Gastrocnemius medialis (tissue), 4 donors: ENCODE measurements around the gene ATXN10. TPM values are rescaled to one million over a fixed set of nuclear protein-coding genes. Genes with fewer than 3 reads are reported as not detected.

Experiments
- ATAC-seq, 2 donors: fragments of 150-250 bp; one replicate each; pipeline ENCODE4 v1.9.1; 2016
- DNase-seq, 2 donors: peaks; one replicate each; pipeline ENCODE4 v3.0.0-alpha.2; 2019
- H3K27ac ChIP-seq, 4 donors: fragments of 200-600 bp; sonication (generic); 1 replicate in 1 of 4; 2 replicates in 3 of 4; pipeline ENCODE4 v1.5.1; 2016 to 2018; ENCODE audit warnings: mild to moderate bottlenecking in 2 of 4, moderate library complexity in 1 of 4
- H3K27me3 ChIP-seq, 3 donors: fragments of 200-600 bp; sonication (generic) in 2 of 3; 1 replicate in 1 of 3; 2 replicates in 2 of 3; pipeline versions ENCODE4 v1.5.1 to v1.6.0; 2016 to 2019; ENCODE audit warnings: mild to moderate bottlenecking in 1 of 3, moderate library complexity in 1 of 3
- H3K36me3 ChIP-seq, 2 donors: fragments of 200-600 bp; sonication (generic) in 1 of 2; one replicate each; pipeline ENCODE4 v1.5.1; 2017 to 2018
- H3K4me1 ChIP-seq, 2 donors: fragments of 200-600 bp; sonication (generic) in 1 of 2; one replicate each; pipeline ENCODE4 v1.5.1; 2016 to 2017; ENCODE audit warnings: mild to moderate bottlenecking in 2 of 2
- H3K4me3 ChIP-seq, 4 donors: fragments of 200-600 bp; sonication (generic) in 3 of 4; 1 replicate in 1 of 4; 2 replicates in 3 of 4; pipeline ENCODE4 v1.5.1; 2016 to 2019; ENCODE audit warnings: mild to moderate bottlenecking in 2 of 4
- H3K9me3 ChIP-seq, 3 donors: fragments of 200-600 bp; sonication (generic) in 2 of 3; 1 replicate in 1 of 3; 2 replicates in 2 of 3; pipeline ENCODE4 v1.5.1; 2016 to 2019
- POLR2A ChIP-seq, 2 donors: fragments of 450-650 bp; IDR thresholded peaks; one replicate each; pipeline ENCODE4 v1.6.1; 2017; ENCODE audit warnings: antibody characterized with exemption in 2 of 2, mild to moderate bottlenecking in 2 of 2, moderate library complexity in 2 of 2
- in situ Hi-C, 4 donors: fragments of 200-750 bp; cut with MboI; loops; one replicate each; pipeline versions ENCODE4 v1.15.0 to v1.8.0; 2017; ENCODE audit warnings: low sequenced_read_pairs in 4 of 4
- intact Hi-C: fragments of 100-400 bp; cut with DNase I; formaldehyde crosslinking; loops from one replicate; pipeline ENCODE4 v1.15.1; 2023; ENCODE audit warnings: low total_unique reads
- total RNA-seq, 4 donors: library from RNA; depleted of rRNA; stranded (reverse); fragments of >200 nt; gene quantifications; one replicate each; pipeline versions ENCODE4 v1.1.0 to v1.2.3, GENCODE V29; 2016
- TF ChIP-seq, protein P1 (sequence below), 5 experiments: fragments of 450-650 bp in 3 of 5; fragments of 200-600 bp in 2 of 5; sonication (generic) in 2 of 5; IDR thresholded peaks in 4 of 5; conservative IDR thresholded peaks in 1 of 5; 1 replicate in 4 of 5; 2 replicates in 1 of 5; pipeline ENCODE4 v1.5.1; 2016 to 2019; ENCODE audit warnings: antibody characterized with exemption in 5 of 5, mild to moderate bottlenecking in 3 of 5, moderate library complexity in 3 of 5

ATXN10 gene
- total RNA-seq, 4 donors from 2014 or later = 52.9 to 98.9 (median 78.5) TPM

DNA sequence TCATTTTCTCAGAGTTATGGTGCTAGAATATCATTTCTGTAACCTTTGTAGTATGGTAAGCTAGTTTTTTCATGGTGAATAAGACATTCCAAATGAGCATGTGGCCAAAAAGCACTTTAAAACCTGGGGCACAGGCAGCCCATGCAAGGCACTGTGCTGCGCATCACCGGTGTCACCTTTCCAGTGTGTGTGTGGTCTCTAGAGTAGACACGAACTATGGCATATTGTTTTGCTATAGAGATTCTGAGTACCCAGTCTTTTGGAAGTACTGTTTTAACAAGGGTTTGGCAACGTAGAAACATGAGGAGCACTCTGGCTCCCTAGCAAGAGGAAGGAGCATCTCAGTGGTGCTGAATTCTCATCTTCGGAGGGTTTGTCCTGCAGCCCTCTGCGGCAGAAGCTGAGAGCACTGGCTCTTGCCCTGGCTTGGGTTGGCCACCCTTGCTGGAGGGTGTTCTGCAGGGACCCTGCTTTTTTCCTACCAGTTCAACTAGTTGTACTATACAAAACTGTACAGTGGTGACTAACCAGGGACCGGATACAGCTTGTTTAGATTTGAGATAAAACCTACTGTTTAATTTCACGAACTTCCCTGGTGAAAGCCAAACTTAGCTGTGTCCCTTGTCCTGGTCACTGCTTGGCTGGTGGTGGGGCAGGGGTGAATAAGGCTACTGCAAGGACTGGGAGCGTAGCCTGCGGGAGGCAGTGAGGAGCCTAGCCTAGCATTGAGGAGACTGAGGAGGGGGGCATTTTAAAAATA is 135.7 kb downstream of the ATXN10 start:
- Histone ChIP-seq H3K27ac (no peak overlapping the region), H3K36me3 (peaks cover 0 to 12% of the 10 kb centered on the region in 2 donors), H3K4me1 (peaks cover 0 to 14% of the 10 kb centered on the region in 2 donors), H3K4me3 (no peak overlapping the region), H3K9me3 (no peaks in the 10 kb centered on the region), H3K27me3 (no peaks in the 10 kb centered on the region)
- intact Hi-C loops = no loop called here
- no peak for ATAC-seq
- no peak for DNase-seq
- in situ Hi-C loops = no loop called here
- TF ChIP-seq, protein P1, sequence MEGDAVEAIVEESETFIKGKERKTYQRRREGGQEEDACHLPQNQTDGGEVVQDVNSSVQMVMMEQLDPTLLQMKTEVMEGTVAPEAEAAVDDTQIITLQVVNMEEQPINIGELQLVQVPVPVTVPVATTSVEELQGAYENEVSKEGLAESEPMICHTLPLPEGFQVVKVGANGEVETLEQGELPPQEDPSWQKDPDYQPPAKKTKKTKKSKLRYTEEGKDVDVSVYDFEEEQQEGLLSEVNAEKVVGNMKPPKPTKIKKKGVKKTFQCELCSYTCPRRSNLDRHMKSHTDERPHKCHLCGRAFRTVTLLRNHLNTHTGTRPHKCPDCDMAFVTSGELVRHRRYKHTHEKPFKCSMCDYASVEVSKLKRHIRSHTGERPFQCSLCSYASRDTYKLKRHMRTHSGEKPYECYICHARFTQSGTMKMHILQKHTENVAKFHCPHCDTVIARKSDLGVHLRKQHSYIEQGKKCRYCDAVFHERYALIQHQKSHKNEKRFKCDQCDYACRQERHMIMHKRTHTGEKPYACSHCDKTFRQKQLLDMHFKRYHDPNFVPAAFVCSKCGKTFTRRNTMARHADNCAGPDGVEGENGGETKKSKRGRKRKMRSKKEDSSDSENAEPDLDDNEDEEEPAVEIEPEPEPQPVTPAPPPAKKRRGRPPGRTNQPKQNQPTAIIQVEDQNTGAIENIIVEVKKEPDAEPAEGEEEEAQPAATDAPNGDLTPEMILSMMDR (IDR thresholded peaks at IDR 0.05 in 4 of 5, conservative IDR thresholded peaks at IDR 0.05 in 1 of 5) = no peak
- no peak for TF ChIP-seq POLR2A (IDR thresholded peaks at IDR 0.05)

DNA sequence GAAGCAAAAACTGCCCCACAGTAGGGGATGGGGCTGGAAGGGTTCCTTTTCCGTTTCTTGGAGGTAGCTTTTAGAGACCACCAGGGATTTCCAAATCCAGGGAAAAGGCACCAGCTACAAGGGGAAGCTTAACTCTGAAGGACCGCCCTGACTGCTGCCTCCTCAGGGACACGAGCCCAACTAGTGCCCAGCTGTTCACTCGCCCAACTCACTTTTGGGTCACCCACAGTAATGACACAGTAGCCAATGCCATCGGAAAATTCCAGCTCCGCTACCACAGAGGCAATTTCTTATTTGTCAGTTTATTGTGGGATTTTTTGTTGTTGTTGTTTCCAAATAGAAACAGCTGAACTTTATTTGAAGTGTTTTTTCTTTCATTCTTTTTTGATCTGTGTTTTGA is 141.3 kb downstream of the ATXN10 start:
- Histone ChIP-seq H3K36me3 (peaks cover 0 to 12% of the 10 kb centered on the region in 2 donors), H3K9me3 (no peaks in the 10 kb centered on the region), H3K27ac (no peak overlapping the region), H3K27me3 (no peaks in the 10 kb centered on the region), H3K4me1 (peaks cover 3 to 15% of the 10 kb centered on the region in 2 donors), H3K4me3 (no peak overlapping the region)
- TF ChIP-seq POLR2A (IDR thresholded peaks at IDR 0.05) = no peak
- TF ChIP-seq, protein P1 (IDR thresholded peaks at IDR 0.05 in 4 of 5, conservative IDR thresholded peaks at IDR 0.05 in 1 of 5) = no peak
- DNase-seq (no peak), ATAC-seq (no peak)
- intact Hi-C loops = no loop called here
- in situ Hi-C loops = no loop called here

DNA sequence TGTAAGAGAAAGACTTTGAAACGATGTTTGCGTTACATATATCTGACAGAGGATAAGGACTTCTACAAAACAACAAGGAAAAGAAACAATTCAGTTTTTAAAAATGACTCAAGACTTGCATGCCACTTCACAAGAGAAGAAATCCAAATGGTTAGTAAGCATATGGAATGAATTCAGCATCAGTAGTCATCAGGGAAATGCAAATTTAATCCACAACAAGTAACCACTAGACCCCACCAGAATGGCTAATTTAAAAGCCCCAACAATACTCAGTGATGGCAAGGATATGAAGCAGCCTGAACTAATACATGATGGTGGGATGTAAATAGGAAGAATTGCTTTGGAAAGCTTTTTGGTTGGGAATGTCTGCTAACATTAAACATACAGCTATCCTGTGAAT is 142.6 kb downstream of the ATXN10 start:
- no peaks in the 10 kb centered on the region for H3K27me3 ChIP-seq
- no peaks in the 10 kb centered on the region for H3K9me3 ChIP-seq
- ATAC-seq = no peak
- in situ Hi-C loops = no loop called here
- no peak for DNase-seq
- H3K4me1 ChIP-seq = peaks cover 5 to 18% of the 10 kb centered on the region in 2 donors
- no peak overlapping the region for H3K27ac ChIP-seq
- peaks cover 0 to 6% of the 10 kb centered on the region in 2 donors for H3K36me3 ChIP-seq
- intact Hi-C loops = no loop called here
- TF ChIP-seq, protein P1 (IDR thresholded peaks at IDR 0.05 in 4 of 5, conservative IDR thresholded peaks at IDR 0.05 in 1 of 5) = no peak
- TF ChIP-seq POLR2A (IDR thresholded peaks at IDR 0.05) = no peak
- H3K4me3 ChIP-seq = no peak overlapping the region

DNA sequence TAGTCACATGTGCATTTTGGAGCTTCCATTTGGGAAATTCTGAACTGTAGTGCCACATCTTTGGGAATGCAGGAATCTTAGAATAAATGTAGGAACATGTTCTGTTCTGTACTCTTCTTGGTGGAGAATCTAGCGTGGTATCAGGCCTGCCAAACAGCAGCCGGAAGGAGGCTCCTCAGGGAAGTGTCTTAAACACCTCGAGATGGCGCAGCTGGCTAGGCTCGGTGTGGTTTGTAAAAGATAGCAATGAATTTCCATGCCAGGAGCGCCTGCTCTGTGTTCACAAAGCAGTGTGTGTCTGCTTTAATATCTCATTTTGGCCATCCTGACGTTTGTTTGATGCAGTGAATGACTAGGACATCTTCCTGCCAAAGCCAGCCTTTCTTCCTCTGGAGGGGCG is 145.1 kb downstream of the ATXN10 start:
- peaks cover 0 to 4% of the 10 kb centered on the region in 2 donors for H3K36me3 ChIP-seq
- intact Hi-C loops = no loop called here
- TF ChIP-seq POLR2A (IDR thresholded peaks at IDR 0.05) = no peak
- TF ChIP-seq, protein P1 (IDR thresholded peaks at IDR 0.05 in 4 of 5, conservative IDR thresholded peaks at IDR 0.05 in 1 of 5) = no peak
- no peak for DNase-seq
- no peaks in the 10 kb centered on the region for H3K27me3 ChIP-seq
- H3K4me3 ChIP-seq = no peak overlapping the region
- no peak overlapping the region for H3K27ac ChIP-seq
- peaks cover 5 to 15% of the 10 kb centered on the region in 2 donors for H3K4me1 ChIP-seq
- in situ Hi-C loops = no loop called here
- no peaks in the 10 kb centered on the region for H3K9me3 ChIP-seq
- ATAC-seq = no peak
